Jurkat, Clone E6-1 (cell line): ENCODE results near the gene FES. TPM values are rescaled to one million over a fixed set of nuclear protein-coding genes. Genes with fewer than 3 reads are reported as not detected.
"Not testable (repeated sequence)": the region's sequence is repeated elsewhere in the genome, so short reads cannot be mapped to it uniquely, and the experiment has no call there.

Source experiments
- DNase-seq: peaks from one replicate; pipeline ENCODE4 v3.0.0-alpha.2; 2011; ENCODE audit warnings: low read depth, low spot score
- H3K4me3 ChIP-seq: 2 replicates; pipeline ENCODE4 v1.5.1; 2011; ENCODE audit warnings: mild to moderate bottlenecking, low read length, control low read depth, moderate library complexity
- polyA plus RNA-seq: library from polyadenylated mRNA; unstranded; fragments of >200 nt; gene quantifications from one replicate; pipeline ENCODE4 v1.2.1, GENCODE V29; 2012; ENCODE audit warnings: missing spikeins; ENCODE audit not compliant: insufficient read length, insufficient read depth

Gene FES
- polyA plus RNA-seq, result 11.6 TPM

- no peak for DNase-seq
These were observed at the start of gene FES for GRCh38 chr15:90883976-90884718. TSS of gene FES (plus strand) at chr15:90884504. CDS start at chr15:90885046, 542 bp downstream.

GRCh38 chr15:90834626-90835025, 49.7 kb upstream of the FES start:
- no peak overlapping the region for H3K4me3 ChIP-seq

More at GRCh38 chr15:90883976-90884718, at the start of gene FES:
- H3K4me3 ChIP-seq, result no peak within 1 kb of the TSS

GRCh38 chr15:90836296-90836871, 47.9 kb upstream of the FES start:
- DNase-seq, result no peak
- H3K4me3 ChIP-seq, result no peak overlapping the region

More at GRCh38 chr15:90834626-90835025, 49.7 kb upstream of the FES start:
- DNase-seq, result no peak

GRCh38 chr15:90837094-90837493, 47.2 kb upstream of the FES start:
- H3K4me3 ChIP-seq, result no peak overlapping the region
- no peak for DNase-seq

- DNase-seq, result peak; percentile 38
- H3K4me3 ChIP-seq, result no peak overlapping the region
These were observed 46.2 kb upstream of the FES start for GRCh38 chr15:90838139-90838538.

GRCh38 chr15:90838544-90838943, 45.8 kb upstream of the FES start:
- H3K4me3 ChIP-seq, result no peak overlapping the region
- DNase-seq, result no peak

- no peak overlapping the region for H3K4me3 ChIP-seq
- DNase-seq, result no peak
These were observed 44.9 kb upstream of the FES start for GRCh38 chr15:90839187-90840071.

GRCh38 chr15:90840157-90840855, 44.0 kb upstream of the FES start:
- no peak for DNase-seq
- no peak overlapping the region for H3K4me3 ChIP-seq

GRCh38 chr15:90840954-90841353, 43.4 kb upstream of the FES start:
- no peak for DNase-seq
- H3K4me3 ChIP-seq, result no peak overlapping the region

- no peak overlapping the region for H3K4me3 ChIP-seq
- DNase-seq, result no peak
These were observed 39.6 kb upstream of the FES start for GRCh38 chr15:90844696-90845095.

- no peak for DNase-seq
These were observed 38.9 kb upstream of the FES start for GRCh38 chr15:90845201-90845949.

GRCh38 chr15:90849424-90849823, 34.9 kb upstream of the FES start:
- H3K4me3 ChIP-seq, DNase-seq: not testable (repeated sequence)

More at GRCh38 chr15:90845201-90845949, 38.9 kb upstream of the FES start:
- H3K4me3 ChIP-seq, result no peak overlapping the region

- no peak overlapping the region for H3K4me3 ChIP-seq
- DNase-seq, result peak; percentile 34
These were observed 33.2 kb upstream of the FES start for GRCh38 chr15:90851114-90851513.

- DNase-seq, result no peak
These were observed 32.4 kb upstream of the FES start for GRCh38 chr15:90851940-90852339.

GRCh38 chr15:90855139-90855538, 29.2 kb upstream of the FES start:
- no peak overlapping the region for H3K4me3 ChIP-seq

More at GRCh38 chr15:90851940-90852339, 32.4 kb upstream of the FES start:
- H3K4me3 ChIP-seq, result no peak overlapping the region

GRCh38 chr15:90857337-90857736, 27.0 kb upstream of the FES start:
- no peak for DNase-seq
- no peak overlapping the region for H3K4me3 ChIP-seq

More at GRCh38 chr15:90855139-90855538, 29.2 kb upstream of the FES start:
- DNase-seq, result no peak

GRCh38 chr15:90857883-90858443, 26.3 kb upstream of the FES start:
- no peak for DNase-seq
- no peak overlapping the region for H3K4me3 ChIP-seq
